ENCODE measurements around the gene TMEM140. TPM values are rescaled to one million over a fixed set of nuclear protein-coding genes. Genes with fewer than 3 reads are reported as not detected.
A peak's percentile ranks its signal among the peaks of the same experiment; 100 is the strongest.

Gene TMEM140
- total RNA-seq, 3 donors from 2014 or later, result 23.1 to 55.7 (median 52.8) TPM

GRCh38 chr7:135151132-135151531 is 3.3 kb downstream of the TMEM140 start:
- TF ChIP-seq POLR2A (IDR thresholded peaks at IDR 0.05) (no peak), POLR2AphosphoS5 (IDR thresholded peaks at IDR 0.05) (no peak)
- TF ChIP-seq, protein P1, sequence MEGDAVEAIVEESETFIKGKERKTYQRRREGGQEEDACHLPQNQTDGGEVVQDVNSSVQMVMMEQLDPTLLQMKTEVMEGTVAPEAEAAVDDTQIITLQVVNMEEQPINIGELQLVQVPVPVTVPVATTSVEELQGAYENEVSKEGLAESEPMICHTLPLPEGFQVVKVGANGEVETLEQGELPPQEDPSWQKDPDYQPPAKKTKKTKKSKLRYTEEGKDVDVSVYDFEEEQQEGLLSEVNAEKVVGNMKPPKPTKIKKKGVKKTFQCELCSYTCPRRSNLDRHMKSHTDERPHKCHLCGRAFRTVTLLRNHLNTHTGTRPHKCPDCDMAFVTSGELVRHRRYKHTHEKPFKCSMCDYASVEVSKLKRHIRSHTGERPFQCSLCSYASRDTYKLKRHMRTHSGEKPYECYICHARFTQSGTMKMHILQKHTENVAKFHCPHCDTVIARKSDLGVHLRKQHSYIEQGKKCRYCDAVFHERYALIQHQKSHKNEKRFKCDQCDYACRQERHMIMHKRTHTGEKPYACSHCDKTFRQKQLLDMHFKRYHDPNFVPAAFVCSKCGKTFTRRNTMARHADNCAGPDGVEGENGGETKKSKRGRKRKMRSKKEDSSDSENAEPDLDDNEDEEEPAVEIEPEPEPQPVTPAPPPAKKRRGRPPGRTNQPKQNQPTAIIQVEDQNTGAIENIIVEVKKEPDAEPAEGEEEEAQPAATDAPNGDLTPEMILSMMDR (IDR thresholded peaks at IDR 0.05), result no peak
- Histone ChIP-seq H3K36me3 (no peaks in the 10 kb centered on the region), H3K27me3 (no peaks in the 10 kb centered on the region), H3K27ac (peak overlapping the region in 1 of 2 donors; percentile 74), H3K9me3 (peaks cover 4 to 13% of the 10 kb centered on the region in 2 donors), H3K4me3 (peak overlapping the region in 1 of 3 donors; percentile 65), H3K4me1 (no peaks in the 10 kb centered on the region)
- no peak for DNase-seq (ENCODE audit: low spot score in 2 of 2)
- intact Hi-C loops (cut with DNase I; ENCODE audit: low total_unique reads), result no loop called here

DNA sequence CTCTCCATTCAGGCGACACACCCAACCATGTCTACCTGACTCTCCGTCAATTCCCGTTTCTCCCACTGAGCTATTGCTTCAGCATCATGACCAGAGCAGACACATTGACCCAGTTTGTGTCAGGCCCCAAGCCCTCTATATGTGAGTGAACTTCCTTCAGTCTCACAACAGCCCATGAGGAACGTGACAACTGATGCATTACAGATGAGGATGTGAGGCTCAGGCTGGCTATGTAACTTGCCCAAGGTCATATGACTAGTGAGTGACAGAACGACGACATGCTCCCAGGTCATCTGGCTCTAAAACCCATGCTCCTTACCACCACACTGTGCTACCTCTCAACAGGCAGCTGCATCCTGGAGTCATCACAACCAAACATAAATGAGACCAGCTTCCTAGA is 3.7 kb downstream of the TMEM140 start:
- TF ChIP-seq, protein P1 (IDR thresholded peaks at IDR 0.05), result no peak
- peak in 1 of 3 donors; percentile 25 for TF ChIP-seq POLR2AphosphoS5 (IDR thresholded peaks at IDR 0.05)
- H3K27ac ChIP-seq, result peak overlapping the region in 1 of 2 donors; percentile 74
- no peaks in the 10 kb centered on the region for H3K27me3 ChIP-seq
- intact Hi-C loops (cut with DNase I; ENCODE audit: low total_unique reads), result no loop called here
- peak overlapping the region in 1 of 3 donors; percentile 65 for H3K4me3 ChIP-seq
- peaks cover 8 to 17% of the 10 kb centered on the region in 2 donors for H3K9me3 ChIP-seq
- no peak for DNase-seq (ENCODE audit: low spot score in 2 of 2)
- no peaks in the 10 kb centered on the region for H3K4me1 ChIP-seq
- H3K36me3 ChIP-seq, result no peaks in the 10 kb centered on the region

GRCh38 chr7:135152442-135152841 is 4.6 kb downstream of the TMEM140 start:
- Histone ChIP-seq H3K27ac (peak overlapping the region in 1 of 2 donors; percentile 74), H3K27me3 (no peaks in the 10 kb centered on the region), H3K9me3 (peaks cover 10 to 20% of the 10 kb centered on the region in 2 donors), H3K4me3 (no peak overlapping the region), H3K36me3 (no peaks in the 10 kb centered on the region), H3K4me1 (no peaks in the 10 kb centered on the region)
- DNase-seq (ENCODE audit: low spot score in 2 of 2), result no peak
- intact Hi-C loops (cut with DNase I; ENCODE audit: low total_unique reads), result no loop called here
- TF ChIP-seq POLR2AphosphoS5 (IDR thresholded peaks at IDR 0.05) (no peak), POLR2A (IDR thresholded peaks at IDR 0.05) (no peak)
- TF ChIP-seq, protein P1 (IDR thresholded peaks at IDR 0.05), result no peak

- H3K27me3 ChIP-seq, result no peaks in the 10 kb centered on the region
- no peaks in the 10 kb centered on the region for H3K36me3 ChIP-seq
- H3K9me3 ChIP-seq, result peaks cover 10 to 20% of the 10 kb centered on the region in 2 donors
- no peaks in the 10 kb centered on the region for H3K4me1 ChIP-seq
- intact Hi-C loops (cut with DNase I; ENCODE audit: low total_unique reads), result no loop called here
- DNase-seq (ENCODE audit: low spot score in 2 of 2), result no peak
- no peak overlapping the region for H3K4me3 ChIP-seq
- TF ChIP-seq POLR2A (IDR thresholded peaks at IDR 0.05), result no peak
- H3K27ac ChIP-seq, result no peak overlapping the region
Measured at GRCh38 chr7:135154734-135155133, 6.9 kb downstream of the TMEM140 start.

- no peaks in the 10 kb centered on the region for H3K4me1 ChIP-seq
Measured at GRCh38 chr7:135156290-135156689, 8.4 kb downstream of the TMEM140 start.

More at GRCh38 chr7:135156290-135156689, 8.4 kb downstream of the TMEM140 start:
- intact Hi-C loops (cut with DNase I; ENCODE audit: low total_unique reads), result no loop called here
- Histone ChIP-seq H3K27ac (no peak overlapping the region), H3K36me3 (no peaks in the 10 kb centered on the region), H3K27me3 (no peaks in the 10 kb centered on the region), H3K4me3 (no peak overlapping the region), H3K9me3 (peaks cover 10 to 20% of the 10 kb centered on the region in 2 donors)
- DNase-seq (ENCODE audit: low spot score in 2 of 2), result no peak
- TF ChIP-seq, protein P1 (IDR thresholded peaks at IDR 0.05), result no peak
- no peak for TF ChIP-seq POLR2AphosphoS5 (IDR thresholded peaks at IDR 0.05)
- no peak for TF ChIP-seq POLR2A (IDR thresholded peaks at IDR 0.05)
